Mucosa of descending colon (tissue), 3 donors: ENCODE measurements around the gene SAP130. TPM values are rescaled to one million over a fixed set of nuclear protein-coding genes. Genes with fewer than 3 reads are reported as not detected.

ENCODE experiments used
- ATAC-seq: fragments of 200-7000 bp; cut with Tn5 transposase; one replicate; pipeline ENCODE4 v1.9.1; 2020; ENCODE audit warnings: mild to moderate bottlenecking, moderate library complexity
- DNase-seq, 3 donors: peaks; one replicate each; pipeline ENCODE4 v3.0.0-alpha.2; 2020
- H3K36me3 ChIP-seq: fragments of 200-600 bp; one replicate; pipeline ENCODE4 v1.8.0; 2021; ENCODE audit warnings: low read depth, mild to moderate bottlenecking
- H3K4me1 ChIP-seq: fragments of 200-600 bp; one replicate; pipeline ENCODE4 v1.8.0; 2021; ENCODE audit warnings: low read depth, mild to moderate bottlenecking
- H3K4me3 ChIP-seq: fragments of 200-600 bp; one replicate; pipeline ENCODE4 v1.8.0; 2021; ENCODE audit warnings: mild to moderate bottlenecking
- H3K9me3 ChIP-seq: fragments of 200-600 bp; one replicate; pipeline ENCODE4 v1.8.0; 2021; ENCODE audit warnings: mild to moderate bottlenecking
- intact Hi-C, 2 donors: fragments of 100-400 bp; cut with DNase I in 1 of 2; cut with micrococcal nuclease in 1 of 2; formaldehyde crosslinking; loops; one replicate each; pipeline versions ENCODE4 v1.11.0 to v1.11.1; 2022; cut with DNase I, micrococcal nuclease
- total RNA-seq, 3 donors: library from RNA; stranded (reverse); fragmentation: NEBNext Ultra II Directional in 2 of 3; extraction: Animal tissue kit (Norgen Biotek cat#: 25700) in 2 of 3; gene quantifications; one replicate each; pipeline versions ENCODE4 v1.2.1 to v1.2.4, GENCODE V29; 2021 to 2023
- TF ChIP-seq, protein P1 (sequence below): fragments of 200-600 bp; IDR thresholded peaks from one replicate; pipeline ENCODE4 v1.8.0; 2022; ENCODE audit warnings: antibody characterized with exemption, mild to moderate bottlenecking
- donor health status: DM: no; HTN: no; CAD: no; lungs with moderate emphysema.
- donor health status: DM: no; HTN: no; CAD: no.
- donor health status: DM: no; HTN: yes; CAD: no.

SAP130 gene
- total RNA-seq, 3 donors from 2014 or later: 26.0 to 31.7 (median 29.8) TPM

DNA sequence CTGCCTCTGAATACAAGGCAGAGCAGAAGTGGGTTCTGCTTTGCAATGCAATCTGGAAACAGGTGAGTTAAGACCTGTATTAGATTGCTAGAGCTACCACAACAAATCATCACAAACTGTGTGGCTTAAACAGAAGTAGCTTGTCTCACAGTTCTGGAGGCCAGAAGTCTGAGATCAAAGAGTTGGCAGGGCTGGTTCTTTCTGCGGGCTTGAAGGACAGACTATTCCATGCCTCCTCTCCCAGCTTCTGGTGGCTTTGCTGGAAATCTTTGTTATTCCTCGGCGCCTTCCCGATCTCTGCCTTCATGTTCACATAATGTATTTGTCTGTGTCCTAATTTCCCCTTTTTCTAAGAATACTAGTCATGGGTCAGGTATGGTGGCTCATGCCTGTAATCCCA, 58.4 kb downstream of the SAP130 start:
- DNase-seq (no peak), ATAC-seq (no peak)
- Histone ChIP-seq H3K4me3 (no peak overlapping the region), H3K36me3 (no peaks in the 10 kb centered on the region), H3K4me1 (no peaks in the 10 kb centered on the region), H3K9me3 (no peaks in the 10 kb centered on the region)
- intact Hi-C loops: no loop called here
- TF ChIP-seq, protein P1, sequence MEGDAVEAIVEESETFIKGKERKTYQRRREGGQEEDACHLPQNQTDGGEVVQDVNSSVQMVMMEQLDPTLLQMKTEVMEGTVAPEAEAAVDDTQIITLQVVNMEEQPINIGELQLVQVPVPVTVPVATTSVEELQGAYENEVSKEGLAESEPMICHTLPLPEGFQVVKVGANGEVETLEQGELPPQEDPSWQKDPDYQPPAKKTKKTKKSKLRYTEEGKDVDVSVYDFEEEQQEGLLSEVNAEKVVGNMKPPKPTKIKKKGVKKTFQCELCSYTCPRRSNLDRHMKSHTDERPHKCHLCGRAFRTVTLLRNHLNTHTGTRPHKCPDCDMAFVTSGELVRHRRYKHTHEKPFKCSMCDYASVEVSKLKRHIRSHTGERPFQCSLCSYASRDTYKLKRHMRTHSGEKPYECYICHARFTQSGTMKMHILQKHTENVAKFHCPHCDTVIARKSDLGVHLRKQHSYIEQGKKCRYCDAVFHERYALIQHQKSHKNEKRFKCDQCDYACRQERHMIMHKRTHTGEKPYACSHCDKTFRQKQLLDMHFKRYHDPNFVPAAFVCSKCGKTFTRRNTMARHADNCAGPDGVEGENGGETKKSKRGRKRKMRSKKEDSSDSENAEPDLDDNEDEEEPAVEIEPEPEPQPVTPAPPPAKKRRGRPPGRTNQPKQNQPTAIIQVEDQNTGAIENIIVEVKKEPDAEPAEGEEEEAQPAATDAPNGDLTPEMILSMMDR: no peak

DNA sequence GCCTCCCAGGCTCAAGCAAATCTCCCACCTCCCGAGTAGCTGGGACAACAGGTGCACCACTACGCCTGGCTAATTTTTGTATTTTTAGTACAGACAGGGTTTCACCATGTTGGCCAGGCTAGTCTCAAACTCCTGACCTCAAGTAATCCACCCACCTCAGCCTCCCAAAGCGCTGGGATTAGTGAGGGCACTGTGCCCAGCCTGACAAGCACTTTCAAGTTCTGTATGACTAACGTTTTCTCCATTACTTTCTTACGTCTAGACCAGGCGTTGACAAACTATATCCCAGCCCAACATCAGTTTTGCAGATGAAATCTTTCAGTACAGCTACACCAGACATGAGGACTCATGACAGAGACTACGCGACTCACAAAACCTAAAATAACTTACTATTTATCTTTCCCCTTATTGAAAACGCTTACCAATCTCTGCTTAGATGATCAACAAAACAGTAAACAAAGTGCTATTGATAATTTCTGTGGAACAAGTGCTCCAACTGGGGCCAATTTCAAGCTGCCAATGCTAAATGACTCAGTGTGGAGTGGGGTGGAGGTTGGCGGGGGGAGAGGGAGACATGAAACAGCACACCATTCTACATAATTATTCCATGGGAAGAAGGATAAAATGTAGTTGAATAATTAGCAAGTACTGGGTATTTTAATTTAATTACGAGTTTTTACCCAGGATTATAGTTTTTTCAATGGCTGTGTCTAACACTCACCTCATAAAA, 59.1 kb downstream of the SAP130 start:
- TF ChIP-seq, protein P1: no peak
- no peaks in the 10 kb centered on the region for H3K4me1 ChIP-seq
- DNase-seq (no peak), ATAC-seq (no peak)
- intact Hi-C loops: no loop called here
- H3K36me3 ChIP-seq: no peaks in the 10 kb centered on the region
- H3K9me3 ChIP-seq: no peaks in the 10 kb centered on the region
- H3K4me3 ChIP-seq: no peak overlapping the region

DNA sequence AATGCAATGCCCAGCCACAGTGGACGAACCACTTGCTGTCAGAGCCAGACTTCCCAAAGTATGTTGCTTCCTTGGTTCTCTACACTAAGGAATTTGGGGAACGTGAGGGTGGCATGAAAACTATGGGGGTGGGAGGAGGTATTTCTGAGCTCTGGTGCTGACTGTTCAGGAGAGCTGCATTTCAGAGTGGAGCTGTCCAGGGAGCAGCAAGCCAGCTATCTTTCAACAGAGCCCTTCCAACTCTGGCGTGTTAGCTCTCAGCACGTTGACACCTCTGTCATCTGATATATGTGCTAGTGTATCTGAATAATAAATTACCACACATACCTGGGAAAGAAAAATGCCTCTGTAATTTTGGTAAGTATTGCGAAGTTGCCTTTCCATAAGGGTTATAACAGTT, 66.1 kb downstream of the SAP130 start:
- no peak for ATAC-seq
- peaks cover 4% of the 10 kb centered on the region for H3K36me3 ChIP-seq
- DNase-seq: no peak

DNA sequence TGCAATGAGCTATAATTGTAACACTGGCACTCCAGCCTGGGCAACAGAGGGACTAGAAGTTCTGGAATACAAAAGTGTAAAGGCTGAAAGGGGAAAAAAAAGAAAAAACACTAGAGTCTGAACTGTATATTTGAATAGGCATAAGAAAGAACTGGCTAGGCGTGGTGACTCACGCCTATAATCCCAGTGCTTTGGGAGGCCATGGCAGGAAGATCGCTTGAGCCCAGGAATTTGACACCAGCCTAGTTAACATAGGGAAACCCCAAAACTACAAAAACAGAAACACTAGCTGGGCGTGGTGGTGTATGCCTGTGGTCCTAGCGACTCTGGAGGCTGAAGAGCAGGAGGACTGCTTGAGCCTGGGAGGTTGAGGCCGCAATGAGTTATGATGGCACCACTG, 70.6 kb downstream of the SAP130 start:
- Histone ChIP-seq H3K36me3 (peaks cover 4% of the 10 kb centered on the region), H3K4me3 (no peak overlapping the region), H3K4me1 (peaks cover 13% of the 10 kb centered on the region), H3K9me3 (no peaks in the 10 kb centered on the region)
- TF ChIP-seq, protein P1: no peak
- DNase-seq: no peak
- no peak for ATAC-seq
- intact Hi-C loops: no loop called here

More for the DNA sequence above, 66.1 kb downstream of the SAP130 start:
- intact Hi-C loops: no loop called here
- TF ChIP-seq, protein P1: no peak
- Histone ChIP-seq H3K4me3 (no peak overlapping the region), H3K9me3 (no peaks in the 10 kb centered on the region), H3K4me1 (no peaks in the 10 kb centered on the region)

DNA sequence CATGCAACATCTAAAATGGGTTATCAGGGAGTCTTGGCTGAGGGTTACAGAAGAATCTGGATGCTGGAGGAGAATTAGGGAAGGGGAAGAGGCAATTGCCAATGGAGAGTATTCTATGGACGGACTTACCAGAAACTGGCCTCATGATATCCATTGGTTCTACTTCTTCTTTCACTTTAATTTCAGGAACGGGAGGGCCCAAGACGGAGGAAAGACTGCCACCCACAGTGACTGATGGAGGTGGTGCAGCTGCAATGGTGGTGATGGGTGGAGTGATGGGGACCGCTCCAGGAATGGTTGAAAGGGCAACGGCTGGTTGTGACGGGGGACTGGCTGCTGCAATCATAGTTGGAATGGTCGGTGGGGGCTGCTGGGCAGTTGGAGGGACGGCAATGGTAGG, 73.0 kb downstream of the SAP130 start:
- DNase-seq: no peak
- TF ChIP-seq, protein P1: no peak
- intact Hi-C loops: no loop called here
- Histone ChIP-seq H3K9me3 (no peaks in the 10 kb centered on the region), H3K4me1 (peaks cover 13% of the 10 kb centered on the region), H3K36me3 (no peaks in the 10 kb centered on the region), H3K4me3 (no peak overlapping the region)
- ATAC-seq: no peak
